Measurements from ENCODE around the gene TBPL1. TPM values are rescaled to one million over a fixed set of nuclear protein-coding genes. Genes with fewer than 3 reads are reported as not detected.

Gene TBPL1
- total RNA-seq, 1 donor from 2014 or later: 27.7 TPM

GRCh38 chr6:133958791-133959190, 5.8 kb downstream of the TBPL1 start:
- no peaks in the 10 kb centered on the region for H3K36me3 ChIP-seq (ENCODE audit: control insufficient read depth, insufficient read depth, low read length)
- no peaks in the 10 kb centered on the region for H3K27me3 ChIP-seq (ENCODE audit: control insufficient read depth, insufficient read depth, low read length)
- H3K4me3 ChIP-seq (ENCODE audit: low read depth, low read length): no peak overlapping the region
- TF ChIP-seq CTCF (IDR thresholded peaks at IDR 0.05; ENCODE audit: insufficient read depth, low read length, poor library complexity, severe bottlenecking): no peak
- DNase-seq (ENCODE audit: low read depth): no peak

- Histone ChIP-seq H3K27me3 (ENCODE audit: control insufficient read depth, insufficient read depth, low read length) (no peaks in the 10 kb centered on the region), H3K4me3 (ENCODE audit: low read depth, low read length) (no peak overlapping the region), H3K36me3 (ENCODE audit: control insufficient read depth, insufficient read depth, low read length) (no peaks in the 10 kb centered on the region)
- no peak for DNase-seq (ENCODE audit: low read depth)
- TF ChIP-seq CTCF (IDR thresholded peaks at IDR 0.05; ENCODE audit: insufficient read depth, low read length, poor library complexity, severe bottlenecking): no peak
These were observed 6.8 kb downstream of the TBPL1 start for GRCh38 chr6:133959667-133960368.

- no peaks in the 10 kb centered on the region for H3K36me3 ChIP-seq (ENCODE audit: control insufficient read depth, insufficient read depth, low read length)
- no peaks in the 10 kb centered on the region for H3K27me3 ChIP-seq (ENCODE audit: control insufficient read depth, insufficient read depth, low read length)
- DNase-seq (ENCODE audit: low read depth): no peak
- no peak overlapping the region for H3K4me3 ChIP-seq (ENCODE audit: low read depth, low read length)
- TF ChIP-seq CTCF (IDR thresholded peaks at IDR 0.05; ENCODE audit: insufficient read depth, low read length, poor library complexity, severe bottlenecking): no peak
These were observed 8.8 kb downstream of the TBPL1 start for GRCh38 chr6:133961831-133962230.

GRCh38 chr6:133964052-133964451, 11.0 kb downstream of the TBPL1 start:
- DNase-seq (ENCODE audit: low read depth): no peak
- Histone ChIP-seq H3K4me3 (ENCODE audit: low read depth, low read length) (no peak overlapping the region), H3K36me3 (ENCODE audit: control insufficient read depth, insufficient read depth, low read length) (no peaks in the 10 kb centered on the region), H3K27me3 (ENCODE audit: control insufficient read depth, insufficient read depth, low read length) (no peaks in the 10 kb centered on the region)
- TF ChIP-seq CTCF (IDR thresholded peaks at IDR 0.05; ENCODE audit: insufficient read depth, low read length, poor library complexity, severe bottlenecking): no peak

GRCh38 chr6:133964702-133965101, 11.7 kb downstream of the TBPL1 start:
- Histone ChIP-seq H3K36me3 (ENCODE audit: control insufficient read depth, insufficient read depth, low read length) (no peaks in the 10 kb centered on the region), H3K4me3 (ENCODE audit: low read depth, low read length) (no peak overlapping the region), H3K27me3 (ENCODE audit: control insufficient read depth, insufficient read depth, low read length) (no peaks in the 10 kb centered on the region)
- no peak for TF ChIP-seq CTCF (IDR thresholded peaks at IDR 0.05; ENCODE audit: insufficient read depth, low read length, poor library complexity, severe bottlenecking)
- DNase-seq (ENCODE audit: low read depth): no peak

GRCh38 chr6:133965817-133966360, 12.9 kb downstream of the TBPL1 start:
- Histone ChIP-seq H3K36me3 (ENCODE audit: control insufficient read depth, insufficient read depth, low read length) (no peaks in the 10 kb centered on the region), H3K4me3 (ENCODE audit: low read depth, low read length) (no peak overlapping the region), H3K27me3 (ENCODE audit: control insufficient read depth, insufficient read depth, low read length) (no peaks in the 10 kb centered on the region)
- no peak for TF ChIP-seq CTCF (IDR thresholded peaks at IDR 0.05; ENCODE audit: insufficient read depth, low read length, poor library complexity, severe bottlenecking)
- no peak for DNase-seq (ENCODE audit: low read depth)

All from kidney epithelial cell (primary cell).